Osteoblast (primary cell): ENCODE measurements around the gene MAGI1. TPM values are rescaled to one million over a fixed set of nuclear protein-coding genes. Genes with fewer than 3 reads are reported as not detected.
"Not testable (repeated sequence)": the region's sequence is repeated elsewhere in the genome, so short reads cannot be mapped to it uniquely, and the experiment has no call there.

ENCODE experiments used
- DNase-seq: peaks from one replicate; pipeline ENCODE4 v3.0.0; 2011; ENCODE audit warnings: low spot score, mixed read lengths; ENCODE audit not compliant: insufficient read length; ENCODE audit errors: missing footprints
- H2AFZ ChIP-seq: 2 replicates; pipeline ENCODE4 v1.6.0; 2011; ENCODE audit warnings: mild to moderate bottlenecking, low read length
- H3K27ac ChIP-seq: 2 replicates; pipeline ENCODE4 v1.5.1; 2011; ENCODE audit warnings: mild to moderate bottlenecking, low read depth, low read length, moderate library complexity
- H3K27me3 ChIP-seq: 2 replicates; pipeline ENCODE4 v1.6.0; 2012; ENCODE audit warnings: mild to moderate bottlenecking, control low read depth, inconsistent platforms, low read length, moderate library complexity; ENCODE audit not compliant: insufficient read depth
- H3K36me3 ChIP-seq: 2 replicates; pipeline ENCODE4 v1.5.1; 2011; ENCODE audit warnings: mild to moderate bottlenecking, low read length, control low read depth, moderate library complexity; ENCODE audit not compliant: insufficient read depth
- H3K4me1 ChIP-seq: 2 replicates; pipeline ENCODE4 v1.5.1; 2011; ENCODE audit warnings: mild to moderate bottlenecking, low read length, control low read depth, moderate library complexity; ENCODE audit not compliant: insufficient read depth
- H3K4me2 ChIP-seq: 2 replicates; pipeline ENCODE4 v1.6.0; 2011; ENCODE audit warnings: mild to moderate bottlenecking, low read length; ENCODE audit not compliant: insufficient read depth
- H3K4me3 ChIP-seq: fragments of 200-600 bp; sonication (generic); 3 replicates; pipeline ENCODE4 v1.5.1; 2012; ENCODE audit warnings: mild to moderate bottlenecking, low read length, inconsistent platforms; ENCODE audit not compliant: insufficient read depth
- H3K79me2 ChIP-seq: 2 replicates; pipeline ENCODE4 v1.6.0; 2012; ENCODE audit warnings: mild to moderate bottlenecking, low read length, control low read depth, inconsistent platforms; ENCODE audit not compliant: insufficient read depth
- H3K9me3 ChIP-seq: 2 replicates; pipeline ENCODE4 v1.5.1; 2011; ENCODE audit warnings: low read depth, low read length, control low read depth
- H4K20me1 ChIP-seq: 2 replicates; pipeline ENCODE4 v1.6.0; 2012; ENCODE audit warnings: mild to moderate bottlenecking, low read length, control low read depth; ENCODE audit not compliant: insufficient read depth
- total RNA-seq: library from RNA; depleted of rRNA; stranded (reverse); fragments of >200 nt; gene quantifications from 2 replicates; pipeline ENCODE4 v1.2.3, GENCODE V29; 2012
- TF ChIP-seq, protein P1 (sequence below): IDR thresholded peaks from 2 replicates; pipeline ENCODE4 v1.5.1; 2011; ENCODE audit warnings: mild to moderate bottlenecking, low read depth, low read length, moderate library complexity; ENCODE audit errors: extremely low read depth

The MAGI1 gene
- total RNA-seq, 1 donor: 66.6 TPM

DNA sequence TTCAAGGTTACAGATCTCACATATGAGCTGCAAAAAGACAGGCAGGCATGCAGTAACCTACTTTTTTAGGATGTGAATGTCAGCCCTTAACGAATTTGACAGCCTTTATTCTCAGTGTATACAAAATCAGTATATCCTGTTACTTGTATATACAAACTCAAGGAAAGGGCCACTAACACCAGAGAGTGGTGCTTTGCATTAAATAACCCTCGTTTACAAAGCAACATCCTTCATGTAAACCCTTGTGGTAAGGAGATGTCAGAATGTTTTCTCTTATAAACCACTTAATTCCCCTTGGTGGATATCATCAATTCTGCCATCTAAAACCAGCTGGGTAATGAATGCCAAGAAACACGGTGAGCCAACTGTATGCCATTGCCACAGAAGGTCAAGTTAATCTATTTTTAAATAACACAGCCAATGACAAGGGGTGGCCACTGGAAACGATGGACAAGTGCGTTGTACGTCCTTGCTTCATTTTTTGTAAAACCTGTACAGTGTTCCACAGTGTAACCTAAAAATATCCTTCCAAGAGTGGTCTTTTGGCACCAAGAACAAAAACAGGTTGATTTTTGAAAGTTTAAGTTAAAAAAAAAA is 7.5 kb downstream of the MAGI1 start:
- H3K27me3 ChIP-seq: no peaks in the 10 kb centered on the region
- DNase-seq: no peak
- H3K4me2 ChIP-seq: no peak overlapping the region
- no peak overlapping the region for H2AFZ ChIP-seq
- H3K4me1 ChIP-seq: peaks cover 15% of the 10 kb centered on the region
- no peaks in the 10 kb centered on the region for H3K36me3 ChIP-seq
- TF ChIP-seq, protein P1, sequence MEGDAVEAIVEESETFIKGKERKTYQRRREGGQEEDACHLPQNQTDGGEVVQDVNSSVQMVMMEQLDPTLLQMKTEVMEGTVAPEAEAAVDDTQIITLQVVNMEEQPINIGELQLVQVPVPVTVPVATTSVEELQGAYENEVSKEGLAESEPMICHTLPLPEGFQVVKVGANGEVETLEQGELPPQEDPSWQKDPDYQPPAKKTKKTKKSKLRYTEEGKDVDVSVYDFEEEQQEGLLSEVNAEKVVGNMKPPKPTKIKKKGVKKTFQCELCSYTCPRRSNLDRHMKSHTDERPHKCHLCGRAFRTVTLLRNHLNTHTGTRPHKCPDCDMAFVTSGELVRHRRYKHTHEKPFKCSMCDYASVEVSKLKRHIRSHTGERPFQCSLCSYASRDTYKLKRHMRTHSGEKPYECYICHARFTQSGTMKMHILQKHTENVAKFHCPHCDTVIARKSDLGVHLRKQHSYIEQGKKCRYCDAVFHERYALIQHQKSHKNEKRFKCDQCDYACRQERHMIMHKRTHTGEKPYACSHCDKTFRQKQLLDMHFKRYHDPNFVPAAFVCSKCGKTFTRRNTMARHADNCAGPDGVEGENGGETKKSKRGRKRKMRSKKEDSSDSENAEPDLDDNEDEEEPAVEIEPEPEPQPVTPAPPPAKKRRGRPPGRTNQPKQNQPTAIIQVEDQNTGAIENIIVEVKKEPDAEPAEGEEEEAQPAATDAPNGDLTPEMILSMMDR: no peak
- H3K79me2 ChIP-seq: peaks cover 95% of the 10 kb centered on the region
- H4K20me1 ChIP-seq: peaks cover 79% of the 10 kb centered on the region
- no peak overlapping the region for H3K27ac ChIP-seq
- H3K9me3 ChIP-seq: no peaks in the 10 kb centered on the region
- H3K4me3 ChIP-seq: no peak overlapping the region

DNA sequence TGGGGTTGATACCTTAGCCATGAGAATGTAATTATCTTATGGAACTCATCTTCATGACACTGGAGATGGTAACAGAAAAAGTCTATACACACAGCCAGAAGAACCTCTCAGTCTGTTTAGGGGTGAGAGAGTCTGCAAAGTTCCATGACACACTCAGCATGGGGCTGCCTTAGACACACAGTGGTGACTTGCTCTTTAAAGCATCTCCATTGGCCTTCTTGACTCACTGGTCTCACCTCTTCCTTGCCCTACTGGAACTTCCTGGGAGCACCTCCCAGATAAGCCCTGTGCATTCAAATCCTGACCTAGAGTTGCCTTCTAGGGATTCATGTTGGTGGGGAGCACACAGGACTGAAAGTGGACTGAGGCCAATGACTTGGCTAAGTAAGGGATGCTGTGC is 9.3 kb downstream of the MAGI1 start:
- Histone ChIP-seq H4K20me1 (peaks cover 74% of the 10 kb centered on the region), H3K4me2 (no peak overlapping the region), H3K4me1 (peaks cover 9% of the 10 kb centered on the region), H3K27me3 (no peaks in the 10 kb centered on the region), H3K9me3 (no peaks in the 10 kb centered on the region), H2AFZ (no peak overlapping the region), H3K4me3 (no peak overlapping the region), H3K27ac (no peak overlapping the region), H3K36me3 (no peaks in the 10 kb centered on the region), H3K79me2 (peaks cover 92% of the 10 kb centered on the region)
- DNase-seq: no peak
- TF ChIP-seq, protein P1: no peak

DNA sequence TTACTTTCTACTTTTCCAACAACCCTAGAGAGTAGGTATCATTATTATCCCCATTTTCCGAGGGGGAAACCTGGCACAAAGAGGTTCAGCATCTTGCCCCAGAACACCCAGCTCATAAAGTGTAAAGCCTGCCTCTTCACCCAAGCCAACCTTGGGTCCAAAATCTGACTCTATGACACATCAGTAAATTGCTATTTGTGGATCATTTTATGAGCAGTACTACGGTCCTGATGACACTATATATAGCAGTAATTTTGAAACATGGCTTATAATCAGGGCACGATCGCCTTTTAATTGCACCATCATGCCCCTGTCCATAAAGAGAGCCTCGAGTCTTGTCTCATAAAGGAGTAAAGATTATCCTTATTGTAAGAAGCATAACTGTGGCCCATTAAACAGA is 9.7 kb downstream of the MAGI1 start:
- Histone ChIP-seq H3K9me3 (no peaks in the 10 kb centered on the region), H3K27me3 (no peaks in the 10 kb centered on the region), H3K27ac (no peak overlapping the region), H3K4me2 (no peak overlapping the region), H4K20me1 (peaks cover 78% of the 10 kb centered on the region), H3K36me3 (no peaks in the 10 kb centered on the region), H2AFZ (no peak overlapping the region), H3K79me2 (peaks cover 90% of the 10 kb centered on the region), H3K4me3 (no peak overlapping the region), H3K4me1 (peaks cover 9% of the 10 kb centered on the region)
- TF ChIP-seq, protein P1: no peak
- no peak for DNase-seq

DNA sequence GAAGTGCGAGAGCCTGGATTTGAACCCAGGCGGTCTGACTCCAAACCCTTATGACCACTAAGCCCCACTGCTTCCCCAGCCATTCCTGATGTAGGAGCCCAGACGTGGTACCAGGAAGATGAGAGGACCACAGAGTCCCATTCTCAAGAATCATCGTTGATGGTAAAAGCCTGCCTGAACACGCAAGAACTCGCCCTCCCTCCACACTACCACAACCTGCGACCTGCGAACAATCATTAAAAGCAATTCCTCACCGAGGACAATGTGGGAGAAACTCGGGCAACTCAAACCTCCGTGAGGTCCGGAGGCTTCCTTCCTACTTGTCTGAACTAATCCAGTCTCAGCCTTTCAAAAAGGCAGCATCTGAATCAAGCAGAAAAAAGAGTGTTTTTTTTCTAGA is 10.3 kb downstream of the MAGI1 start:
- TF ChIP-seq, protein P1: no peak

DNA sequence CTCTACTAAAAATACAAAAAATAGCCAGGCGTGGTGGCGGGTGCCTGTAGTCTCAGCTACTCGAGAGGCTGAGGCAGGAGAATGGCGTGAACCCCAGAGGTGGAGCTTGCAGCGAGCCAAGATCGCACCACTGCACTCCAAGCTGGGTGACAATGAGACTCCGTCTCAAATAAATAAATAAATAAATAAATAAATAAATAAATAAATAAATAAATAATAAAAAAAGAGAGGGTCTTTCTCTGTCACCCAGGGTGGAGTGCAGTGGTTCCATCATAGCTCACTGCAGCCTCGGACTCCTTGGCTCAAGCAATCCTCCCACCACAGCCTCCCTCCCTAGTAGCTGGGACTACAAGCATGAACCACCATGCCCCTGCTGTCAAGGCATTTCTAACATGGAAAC is 11.6 kb downstream of the MAGI1 start:
- not testable (repeated sequence) for H3K36me3 ChIP-seq, H3K27me3 ChIP-seq, H3K9me3 ChIP-seq, H3K4me2 ChIP-seq, H3K27ac ChIP-seq, DNase-seq, H3K4me1 ChIP-seq, H3K4me3 ChIP-seq, H2AFZ ChIP-seq
- H4K20me1 ChIP-seq: peaks cover 84% of the 10 kb centered on the region
- peaks cover 90% of the 10 kb centered on the region for H3K79me2 ChIP-seq

More for the DNA sequence above, 10.3 kb downstream of the MAGI1 start:
- DNase-seq: no peak
- Histone ChIP-seq H3K27me3 (no peaks in the 10 kb centered on the region), H3K36me3 (no peaks in the 10 kb centered on the region), H3K4me2 (no peak overlapping the region), H3K4me1 (peaks cover 9% of the 10 kb centered on the region), H3K9me3 (no peaks in the 10 kb centered on the region), H3K27ac (no peak overlapping the region), H3K79me2 (peaks cover 90% of the 10 kb centered on the region), H2AFZ (no peak overlapping the region), H3K4me3 (no peak overlapping the region), H4K20me1 (peaks cover 81% of the 10 kb centered on the region)
